HG03060 (cell line): ENCODE data around the gene SUDS3.
"Not testable (repeated sequence)": the region's sequence is repeated elsewhere in the genome, so short reads cannot be mapped to it uniquely, and the experiment has no call there.

Source experiments
- ATAC-seq: cut with Tn5 transposase; IDR thresholded peaks from one replicate; pipeline ENCODE4 v1.9.1; 2021; ENCODE audit warnings: low read depth, moderate number of reproducible peaks; ENCODE audit not compliant: unreplicated experiment

SUDS3 gene

GRCh38 chr12:118391424-118391823, 15.1 kb downstream of the SUDS3 start:
- no peak for ATAC-seq

GRCh38 chr12:118391836-118392235, 15.5 kb downstream of the SUDS3 start:
- ATAC-seq: no peak

- no peak for ATAC-seq
These were observed 21.5 kb downstream of the SUDS3 start for GRCh38 chr12:118397708-118398440.

GRCh38 chr12:118398524-118398923, 22.2 kb downstream of the SUDS3 start:
- no peak for ATAC-seq

GRCh38 chr12:118398940-118399339, 22.6 kb downstream of the SUDS3 start:
- ATAC-seq: no peak

GRCh38 chr12:118402251-118402650, 25.9 kb downstream of the SUDS3 start:
- ATAC-seq: no peak

- ATAC-seq: no peak
These were observed 28.6 kb downstream of the SUDS3 start for GRCh38 chr12:118404876-118405521.

- not testable (repeated sequence) for ATAC-seq
These were observed 31.9 kb downstream of the SUDS3 start for GRCh38 chr12:118408241-118408640.

- ATAC-seq: no peak
These were observed 33.5 kb downstream of the SUDS3 start for GRCh38 chr12:118409834-118410233.

GRCh38 chr12:118417942-118418341, 41.6 kb downstream of the SUDS3 start:
- no peak for ATAC-seq

GRCh38 chr12:118418385-118419057, 42.2 kb downstream of the SUDS3 start:
- no peak for ATAC-seq

GRCh38 chr12:118420673-118421072, 44.3 kb downstream of the SUDS3 start:
- ATAC-seq: no peak

- no peak for ATAC-seq
These were observed 48.5 kb downstream of the SUDS3 start for GRCh38 chr12:118424884-118425283.

GRCh38 chr12:118425364-118425763, 49.0 kb downstream of the SUDS3 start:
- no peak for ATAC-seq

GRCh38 chr12:118427819-118428218, 51.5 kb downstream of the SUDS3 start:
- no peak for ATAC-seq

- no peak for ATAC-seq
These were observed 52.3 kb downstream of the SUDS3 start for GRCh38 chr12:118428643-118429042.

GRCh38 chr12:118429688-118430383, 53.5 kb downstream of the SUDS3 start:
- ATAC-seq: no peak

- no peak for ATAC-seq
These were observed 54.2 kb downstream of the SUDS3 start for GRCh38 chr12:118430516-118430915.

- no peak for ATAC-seq
These were observed 56.6 kb downstream of the SUDS3 start for GRCh38 chr12:118432812-118433545.

GRCh38 chr12:118436002-118436730, 59.8 kb downstream of the SUDS3 start:
- ATAC-seq: no peak
